SK-N-SH (cell line): ENCODE data around the gene HAUS7. TPM values are rescaled to one million over a fixed set of nuclear protein-coding genes. Genes with fewer than 3 reads are reported as not detected.

Source experiments
- CTCF ChIA-PET: fragments of 300-600, 350-600 bp; formaldehyde crosslinking; extraction: SDS; loops from one replicate; lab custom pipeline; 2021; lab: Yijun Ruan, JAX
- POLR2A ChIA-PET: fragments of 350-600 bp; sonication (Branson Sonifier 250); formaldehyde crosslinking; extraction: SDS; loops from one replicate; lab custom pipeline; 2020; ENCODE audit warnings: antibody characterized with exemption, inconsistent platforms; lab: Yijun Ruan, JAX
- DNase-seq: peaks from one replicate; pipeline ENCODE4 v3.0.0; 2012
- H2AFZ ChIP-seq: fragments of 200-600 bp; sonication (generic); 2 replicates; pipeline ENCODE4 v1.8.1; 2016; ENCODE audit warnings: antibody characterized with exemption, mild to moderate bottlenecking, low read depth
- H3F3A ChIP-seq: fragments of 200-600 bp; sonication (generic); replicated peaks from 2 replicates; pipeline ENCODE3; 2016; ENCODE audit warnings: antibody characterized with exemption, mild to moderate bottlenecking; ENCODE audit not compliant: insufficient read depth
- H3K27ac ChIP-seq, 2 experiments: fragments of 200-500 bp in 1 of 2; fragments of 200-600 bp in 1 of 2; sonication (Bioruptor generic) in 1 of 2; sonication (generic), shearing (Covaris generic) in 1 of 2; 2 replicates each; pipeline versions ENCODE4 v1.5.1 to v1.6.1; 2014 to 2016; ENCODE audit warnings: low read depth in 2 of 2, inconsistent platforms in 1 of 2, low read length in 1 of 2, mild to moderate bottlenecking in 1 of 2, mixed read lengths in 1 of 2
- H3K27me3 ChIP-seq: fragments of 200-600 bp; sonication (generic), shearing (Covaris generic); 2 replicates; pipeline ENCODE4 v1.6.1; 2016; ENCODE audit warnings: mixed run types; ENCODE audit not compliant: insufficient read depth
- H3K36me3 ChIP-seq, 2 experiments: fragments of 200-500 bp in 1 of 2; fragments of 200-600 bp in 1 of 2; sonication (Bioruptor generic) in 1 of 2; sonication (generic) in 1 of 2; replicated peaks in 1 of 2; 2 replicates each; pipeline versions ENCODE3 to v1.5.1; 2014 to 2016; ENCODE audit warnings: low read length in 1 of 2, mild to moderate bottlenecking in 1 of 2; ENCODE audit not compliant: insufficient read depth in 2 of 2, control insufficient read depth in 1 of 2
- H3K4me1 ChIP-seq, 2 experiments: fragments of 200-500 bp in 1 of 2; fragments of 200-600 bp in 1 of 2; sonication (Bioruptor generic) in 1 of 2; sonication (generic), shearing (Covaris generic) in 1 of 2; 2 replicates each; pipeline versions ENCODE4 v1.5.1 to v1.6.1; 2014 to 2016; ENCODE audit warnings: low read depth in 1 of 2, low read length in 1 of 2, mixed run types in 1 of 2; ENCODE audit not compliant: insufficient read depth in 2 of 2, control insufficient read depth in 1 of 2
- H3K4me2 ChIP-seq: fragments of 200-600 bp; sonication (generic), shearing (Covaris generic); 2 replicates; pipeline ENCODE4 v1.6.1; 2017; ENCODE audit warnings: mixed run types
- H3K4me3 ChIP-seq, 2 experiments: fragments of 200-500 bp in 1 of 2; fragments of 200-600 bp in 1 of 2; sonication (Bioruptor generic) in 1 of 2; sonication (generic), shearing (Covaris generic) in 1 of 2; 2 replicates each; pipeline versions ENCODE4 v1.5.1 to v1.8.1; 2014 to 2016; ENCODE audit warnings: low read depth in 2 of 2, inconsistent platforms in 1 of 2, low read length in 1 of 2, mild to moderate bottlenecking in 1 of 2, mixed read lengths in 1 of 2, moderate library complexity in 1 of 2
- H3K79me2 ChIP-seq: fragments of 200-600 bp; sonication (generic); 2 replicates; pipeline ENCODE4 v1.8.1; 2017; ENCODE audit warnings: mild to moderate bottlenecking; ENCODE audit not compliant: insufficient read depth
- H3K9ac ChIP-seq: fragments of 200-600 bp; sonication (generic); 2 replicates; pipeline ENCODE4 v1.6.1; 2017; ENCODE audit warnings: mixed run types
- H3K9me2 ChIP-seq: fragments of 200-600 bp; sonication (generic); 2 replicates; pipeline ENCODE4 v1.6.1; 2017; ENCODE audit warnings: mixed run types
- H3K9me3 ChIP-seq: fragments of 200-600 bp; sonication (generic); 2 replicates; pipeline ENCODE4 v1.6.1; 2017; ENCODE audit warnings: mixed run types, mild to moderate bottlenecking, moderate library complexity
- H4K20me1 ChIP-seq: fragments of 200-600 bp; sonication (generic); 2 replicates; pipeline ENCODE4 v1.6.1; 2017; ENCODE audit warnings: mild to moderate bottlenecking, mixed run types; ENCODE audit not compliant: insufficient read depth
- EP300 ChIP-seq, 2 experiments: IDR thresholded peaks; 2 replicates each; pipeline versions ENCODE4 v1.4.0 to v1.6.1; 2012; ENCODE audit warnings: borderline replicate concordance in 1 of 2, low read depth in 1 of 2, low read length in 1 of 2
- FOXJ3 ChIP-seq: sonication (generic); formaldehyde crosslinking; IDR thresholded peaks from 2 replicates; pipeline ENCODE4 v1.5.1; 2020; ENCODE audit warnings: mild to moderate bottlenecking, missing genetic modification reagents
- GATA2 ChIP-seq: sonication (generic); formaldehyde crosslinking; IDR thresholded peaks from 2 replicates; pipeline ENCODE4 v1.5.0; 2020; ENCODE audit warnings: mild to moderate bottlenecking, missing genetic modification reagents
- MAX ChIP-seq: IDR thresholded peaks from 2 replicates; pipeline ENCODE4 v1.4.0; 2012; ENCODE audit warnings: low read depth
- NFIC ChIP-seq: IDR thresholded peaks from 2 replicates; pipeline ENCODE4 v1.4.0; 2012; ENCODE audit warnings: borderline replicate concordance
- PBX3 ChIP-seq: IDR thresholded peaks from 2 replicates; pipeline ENCODE4; 2012
- REST ChIP-seq: IDR thresholded peaks from 2 replicates; pipeline ENCODE4 v1.6.1; 2012; ENCODE audit warnings: mild to moderate bottlenecking, low read depth, low read length, moderate library complexity
- RFX5 ChIP-seq: IDR thresholded peaks from 2 replicates; pipeline ENCODE4 v1.6.1; 2012; ENCODE audit warnings: mild to moderate bottlenecking, improper control_type of control experiment, low read length
- SIN3A ChIP-seq: IDR thresholded peaks from 2 replicates; pipeline ENCODE4 v1.6.1; 2012; ENCODE audit warnings: low read depth, mild to moderate bottlenecking, low read length, moderate library complexity, borderline replicate concordance
- TAF1 ChIP-seq: IDR thresholded peaks from 2 replicates; pipeline ENCODE4 v1.6.1; 2012; ENCODE audit warnings: low read depth, mild to moderate bottlenecking, low read length, moderate library complexity, borderline replicate concordance
- USF2 ChIP-seq: fragments of 150-350 bp; IDR thresholded peaks from 2 replicates; pipeline ENCODE4 v1.6.1; 2017; ENCODE audit warnings: antibody characterized with exemption, low read length, low read depth, borderline replicate concordance
- WGBS: methylation state at CpG from one replicate; pipeline ENCODE4 v1.1.6; 2017; ENCODE audit warnings: low lambda C conversion rate; 5-methylcytosine and 5-hydroxymethylcytosine counted together
- polyA plus RNA-seq, 3 experiments: library from polyadenylated mRNA; depleted of rRNA; stranded (reverse); fragments of >200 nt; gene quantifications; 2 replicates each; pipeline ENCODE4 v1.2.3, GENCODE V29; 2012

HAUS7 gene
- polyA plus RNA-seq, 1 of the 3 experiments (the other 2 are of a cell fraction), result 39.7 TPM

GRCh38 chrX:153478746-153479145 is 8.4 kb upstream of the HAUS7 start:
- H3K36me3 ChIP-seq, result no peaks in the 10 kb centered on the region
- no peak for DNase-seq
- H3K4me2 ChIP-seq, result no peak overlapping the region
- WGBS, result 74% methylated on average over 8 of the region's 16 CpGs
- H3K4me3 ChIP-seq, result no peak overlapping the region
- H4K20me1 ChIP-seq, result no peaks in the 10 kb centered on the region
- no peak overlapping the region for H2AFZ ChIP-seq
- no peaks in the 10 kb centered on the region for H3K9me3 ChIP-seq
- no peaks in the 10 kb centered on the region for H3K27me3 ChIP-seq
- peaks cover 21 to 41% of the 10 kb centered on the region in 2 experiments; a peak in 3 of 4 replicates for H3K4me1 ChIP-seq
- H3K79me2 ChIP-seq, result no peaks in the 10 kb centered on the region
- H3K9me2 ChIP-seq, result no peaks in the 10 kb centered on the region
- TF ChIP-seq NFIC (no peak), USF2 (no peak), EP300 (IDR thresholded peaks at IDR 0.05; ENCODE audit: borderline replicate concordance in 1 of 2, low read depth in 1 of 2, low read length in 1 of 2) (no peak), TAF1 (no peak), PBX3 (no peak), REST (no peak), RFX5 (no peak), GATA2 (CRISPR knock-in tag) (no peak), SIN3A (no peak), FOXJ3 (CRISPR knock-in tag) (no peak), MAX (no peak)
- no peak overlapping the region for H3K9ac ChIP-seq
- no peaks in the 10 kb centered on the region for H3F3A ChIP-seq
- CTCF ChIA-PET, result no interaction called here
- no peak overlapping the region; a peak in 1 of 4 replicates for H3K27ac ChIP-seq
- POLR2A ChIA-PET, result no interaction called here
